Retinal pigment epithelial cell (primary cell): ENCODE results near the gene EIF3L.

Experiments
- DNase-seq: peaks from one replicate; pipeline ENCODE4 v3.0.0-alpha.2; 2010; ENCODE audit warnings: low read depth
- H3K4me3 ChIP-seq: 2 replicates; pipeline ENCODE4 v1.5.1; 2011; ENCODE audit warnings: mild to moderate bottlenecking, low read length, control low read depth, moderate library complexity
- TF ChIP-seq, protein P1 (sequence below): conservative IDR thresholded peaks from 2 replicates; pipeline ENCODE4 v1.5.1; 2011; ENCODE audit warnings: low read depth, low read length, control low read depth, inconsistent platforms

Gene EIF3L

DNA sequence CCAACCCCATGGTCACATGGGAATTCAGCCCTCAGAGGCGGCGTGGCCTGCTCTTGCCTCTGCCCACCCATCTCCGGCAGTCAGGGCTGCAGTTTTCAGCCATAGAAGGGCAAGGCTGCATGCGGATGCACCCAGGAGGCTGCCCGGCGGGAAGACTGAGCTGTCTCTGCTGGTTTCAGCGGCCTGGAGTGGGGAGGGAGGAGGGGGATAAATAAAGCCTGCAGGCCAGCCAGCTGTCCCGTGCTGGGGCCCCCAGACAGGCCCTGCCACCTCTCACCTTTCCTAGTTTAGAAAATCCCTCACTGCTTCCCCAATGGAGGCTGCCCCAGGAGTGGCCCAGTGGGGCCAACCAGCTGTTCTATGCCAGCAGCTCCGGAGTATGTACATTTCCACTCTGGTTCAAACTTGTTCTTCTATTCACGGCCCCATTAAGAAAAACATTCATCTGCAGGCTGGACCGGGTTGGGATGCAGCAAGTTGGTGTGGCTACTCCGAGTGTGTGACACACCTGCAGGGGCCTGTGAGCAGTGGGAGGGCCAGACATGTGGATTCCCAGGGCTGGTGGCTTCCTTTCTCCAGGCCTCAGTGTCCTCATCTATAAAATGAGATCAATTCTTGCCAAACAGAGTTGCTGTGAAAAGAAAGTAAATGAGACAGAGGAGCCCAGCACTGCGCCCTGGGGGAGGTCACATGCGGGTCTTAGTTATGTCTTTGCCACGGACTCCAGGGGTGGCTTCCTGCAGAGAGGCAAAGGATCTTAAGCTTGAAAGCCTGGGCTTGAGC is 61.9 kb downstream of the EIF3L start:
- no peak overlapping the region for H3K4me3 ChIP-seq
- TF ChIP-seq, protein P1, sequence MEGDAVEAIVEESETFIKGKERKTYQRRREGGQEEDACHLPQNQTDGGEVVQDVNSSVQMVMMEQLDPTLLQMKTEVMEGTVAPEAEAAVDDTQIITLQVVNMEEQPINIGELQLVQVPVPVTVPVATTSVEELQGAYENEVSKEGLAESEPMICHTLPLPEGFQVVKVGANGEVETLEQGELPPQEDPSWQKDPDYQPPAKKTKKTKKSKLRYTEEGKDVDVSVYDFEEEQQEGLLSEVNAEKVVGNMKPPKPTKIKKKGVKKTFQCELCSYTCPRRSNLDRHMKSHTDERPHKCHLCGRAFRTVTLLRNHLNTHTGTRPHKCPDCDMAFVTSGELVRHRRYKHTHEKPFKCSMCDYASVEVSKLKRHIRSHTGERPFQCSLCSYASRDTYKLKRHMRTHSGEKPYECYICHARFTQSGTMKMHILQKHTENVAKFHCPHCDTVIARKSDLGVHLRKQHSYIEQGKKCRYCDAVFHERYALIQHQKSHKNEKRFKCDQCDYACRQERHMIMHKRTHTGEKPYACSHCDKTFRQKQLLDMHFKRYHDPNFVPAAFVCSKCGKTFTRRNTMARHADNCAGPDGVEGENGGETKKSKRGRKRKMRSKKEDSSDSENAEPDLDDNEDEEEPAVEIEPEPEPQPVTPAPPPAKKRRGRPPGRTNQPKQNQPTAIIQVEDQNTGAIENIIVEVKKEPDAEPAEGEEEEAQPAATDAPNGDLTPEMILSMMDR: no peak
- DNase-seq: no peak

DNA sequence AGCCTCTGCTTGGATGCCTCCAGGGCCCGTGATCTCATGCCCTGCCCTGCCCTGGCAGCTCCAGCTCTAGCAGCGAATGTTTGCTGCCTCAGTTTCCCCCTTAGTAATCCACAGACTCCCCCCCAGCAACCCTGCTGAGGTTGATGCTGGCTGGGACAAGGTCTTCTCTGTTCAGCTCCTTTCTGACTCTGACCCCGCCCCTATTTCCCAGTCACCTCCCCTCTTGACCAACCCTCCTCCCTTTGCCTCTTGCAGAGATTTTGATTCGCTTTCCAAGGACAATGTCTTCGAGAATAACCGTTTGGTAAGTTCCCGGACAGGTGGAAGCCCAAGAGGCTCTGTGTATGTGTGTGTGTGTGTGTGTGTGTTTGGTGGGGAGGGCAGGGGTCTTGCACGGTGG is 62.5 kb downstream of the EIF3L start:
- H3K4me3 ChIP-seq: no peak overlapping the region
- TF ChIP-seq, protein P1: no peak
- DNase-seq: no peak

DNA sequence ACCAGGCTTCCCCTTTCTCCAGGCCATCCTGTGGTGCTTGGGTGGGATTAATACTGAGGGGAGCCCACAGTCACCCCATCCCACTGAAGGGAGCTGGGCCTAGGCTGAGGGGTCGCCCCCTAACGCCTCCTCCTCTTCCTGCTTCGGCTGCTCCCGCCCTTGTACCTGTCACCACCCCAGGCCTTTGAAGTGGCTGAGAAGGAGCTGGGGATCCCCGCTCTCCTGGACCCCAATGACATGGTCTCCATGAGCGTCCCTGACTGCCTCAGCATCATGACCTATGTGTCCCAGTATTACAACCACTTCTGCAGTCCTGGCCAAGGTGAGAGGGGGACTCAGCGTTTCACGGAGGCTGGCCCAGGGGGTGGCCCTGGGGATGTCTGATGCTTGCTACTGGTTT is 63.0 kb downstream of the EIF3L start:
- TF ChIP-seq, protein P1: no peak
- H3K4me3 ChIP-seq: no peak overlapping the region
- DNase-seq: no peak

DNA sequence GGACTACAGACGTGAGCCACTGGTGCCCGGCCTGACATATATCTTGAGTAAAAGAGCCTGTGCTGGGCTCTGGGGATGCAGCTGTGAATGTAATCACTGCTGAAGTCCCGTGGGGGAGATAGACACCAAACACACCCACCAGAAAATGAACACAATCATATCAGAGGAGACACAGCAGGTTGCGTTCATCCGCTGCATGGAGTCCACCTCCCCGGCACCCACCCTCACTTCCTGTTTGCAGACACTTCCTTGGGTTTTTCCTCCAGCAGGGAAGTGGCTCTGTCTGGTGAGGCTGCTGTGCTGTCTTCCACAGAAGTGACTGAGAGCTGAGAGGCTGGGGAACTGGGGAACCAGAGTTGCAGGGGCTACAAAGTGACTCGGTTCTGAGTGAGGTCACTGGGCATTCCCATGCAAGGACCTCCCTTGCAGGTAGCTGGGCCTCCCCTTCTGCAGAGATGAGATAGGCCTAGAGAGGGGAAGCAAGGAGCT is 64.1 kb downstream of the EIF3L start:
- TF ChIP-seq, protein P1: no peak

DNA sequence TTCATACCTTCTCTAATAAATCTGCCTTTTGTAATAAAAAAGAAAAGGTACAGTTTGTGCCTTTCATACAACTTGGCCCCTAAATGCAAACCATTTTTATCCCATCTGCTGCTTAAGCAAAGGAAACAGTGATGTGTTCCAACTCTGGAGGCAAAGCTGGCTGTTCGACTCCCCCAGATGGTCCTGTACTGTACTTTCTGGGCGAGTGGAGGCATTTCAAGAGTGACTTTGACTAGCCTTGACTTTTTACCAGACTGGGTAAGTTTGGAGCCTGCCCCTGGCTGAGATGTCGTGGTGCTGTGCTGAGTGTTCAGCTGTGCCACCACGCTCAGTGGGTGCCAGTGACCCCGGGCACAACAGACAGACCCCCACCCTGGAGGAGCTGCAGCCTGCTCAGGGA is 67.1 kb downstream of the EIF3L start:
- TF ChIP-seq, protein P1: no peak
- DNase-seq: no peak
- no peak overlapping the region for H3K4me3 ChIP-seq

More for the DNA sequence above, 64.1 kb downstream of the EIF3L start:
- DNase-seq: no peak
- no peak overlapping the region for H3K4me3 ChIP-seq

DNA sequence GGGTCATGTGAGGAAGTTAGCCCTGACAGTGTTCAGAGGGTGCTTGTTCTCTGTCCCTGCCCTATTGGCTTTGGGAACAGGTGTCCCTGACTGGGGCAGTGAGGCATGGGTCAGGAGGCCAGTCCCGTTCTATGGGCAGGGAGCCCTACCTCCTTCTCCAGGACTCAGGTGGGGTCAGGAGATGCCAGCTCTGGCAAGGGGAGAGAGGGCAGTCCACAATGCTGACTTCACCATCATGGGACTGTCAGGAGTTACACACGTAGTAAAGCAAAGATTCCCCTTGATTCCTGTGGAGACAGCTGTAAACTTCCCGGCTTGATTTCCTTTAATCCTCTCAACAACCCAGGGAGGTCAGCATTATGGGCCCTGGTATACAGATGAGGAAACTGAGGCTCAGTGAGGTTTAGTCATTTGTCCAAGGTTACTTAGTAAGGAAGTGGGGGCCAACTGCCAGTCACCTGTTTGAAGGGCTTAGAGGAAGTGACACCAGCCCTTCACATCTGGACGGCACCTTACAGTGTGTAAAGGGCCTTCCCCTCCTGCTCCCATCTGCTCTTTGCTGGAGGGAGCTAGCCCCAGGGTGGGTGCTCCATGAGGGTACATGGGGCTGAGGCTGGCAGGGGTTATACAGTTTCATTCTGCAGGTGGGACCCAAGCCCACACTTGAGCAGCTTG is 68.8 kb downstream of the EIF3L start:
- DNase-seq: no peak
- H3K4me3 ChIP-seq: no peak overlapping the region
- TF ChIP-seq, protein P1: no peak
